ENCODE data around the gene BBIP1. TPM values are rescaled to one million over a fixed set of nuclear protein-coding genes. Genes with fewer than 3 reads are reported as not detected.
A peak's percentile ranks its signal among the peaks of the same experiment; 100 is the strongest.

BBIP1 gene
- total RNA-seq, 4 donors from 2014 or later, result 27.1 to 40.2 (median 28.7) TPM

- H3K4me3 ChIP-seq, result no peak overlapping the region
- ATAC-seq, result no peak
- no peak overlapping the region for H3K27ac ChIP-seq
- H3K4me1 ChIP-seq, result no peaks in the 10 kb centered on the region
- TF ChIP-seq POLR2AphosphoS5 (IDR thresholded peaks at IDR 0.05) (no peak), CTCF (IDR thresholded peaks at IDR 0.05) (no peak), POLR2A (IDR thresholded peaks at IDR 0.05) (no peak), EP300 (IDR thresholded peaks at IDR 0.05) (no peak)
- H3K36me3 ChIP-seq, result peaks cover 0 to 15% of the 10 kb centered on the region in 2 donors
- no peaks in the 10 kb centered on the region for H3K9me3 ChIP-seq
- no peaks in the 10 kb centered on the region for H3K27me3 ChIP-seq
- WGBS, 2 donors (ENCODE audit: low coverage in 1 of 2), result 48 to 66% methylated on average over 2 to 4 of the region's 4 CpGs
Measured at GRCh38 chr10:110910138-110910537, 8.8 kb downstream of the BBIP1 start.

GRCh38 chr10:110903280-110904278, 15.4 kb downstream of the BBIP1 start:
- peaks cover 0 to 17% (median 0%) of the 10 kb centered on the region in 3 donors for H3K4me1 ChIP-seq
- ATAC-seq, result no peak
- H3K27ac ChIP-seq, result no peak overlapping the region
- H3K4me3 ChIP-seq, result no peak overlapping the region
- peaks cover 0 to 41% of the 10 kb centered on the region in 2 donors for H3K36me3 ChIP-seq
- no peaks in the 10 kb centered on the region for H3K27me3 ChIP-seq
- TF ChIP-seq POLR2A (IDR thresholded peaks at IDR 0.05) (no peak), CTCF (IDR thresholded peaks at IDR 0.05) (no peak), POLR2AphosphoS5 (IDR thresholded peaks at IDR 0.05) (no peak), EP300 (IDR thresholded peaks at IDR 0.05) (no peak)
- 85 to 86% methylated on average over 3 of the region's 3 CpGs for WGBS, 2 donors (ENCODE audit: low coverage in 1 of 2)
- H3K9me3 ChIP-seq, result no peaks in the 10 kb centered on the region

- peak; percentile 84 for ATAC-seq
- WGBS, 2 donors (ENCODE audit: low coverage in 1 of 2), result 63 to 70% methylated on average over 7 of the region's 7 CpGs
- H3K27me3 ChIP-seq, result no peaks in the 10 kb centered on the region
- no peaks in the 10 kb centered on the region for H3K9me3 ChIP-seq
- H3K36me3 ChIP-seq, result peaks cover 0 to 54% of the 10 kb centered on the region in 2 donors
- no peak overlapping the region for H3K4me3 ChIP-seq
- H3K4me1 ChIP-seq, result peaks cover 0 to 19% (median 0%) of the 10 kb centered on the region in 3 donors
- peak overlapping the region in 2 of 4 donors; percentile 40 to 49 for H3K27ac ChIP-seq
- TF ChIP-seq CTCF (IDR thresholded peaks at IDR 0.05), result no peak
- no peak for TF ChIP-seq EP300 (IDR thresholded peaks at IDR 0.05)
- TF ChIP-seq POLR2A (IDR thresholded peaks at IDR 0.05), result no peak
- TF ChIP-seq POLR2AphosphoS5 (IDR thresholded peaks at IDR 0.05), result peak; percentile 76
Measured at GRCh38 chr10:110901954-110902819, 16.8 kb downstream of the BBIP1 start.

- Histone ChIP-seq H3K4me1 (peaks cover 0 to 31% (median 3%) of the 10 kb centered on the region in 3 donors), H3K36me3 (peaks cover 0 to 58% of the 10 kb centered on the region in 2 donors), H3K9me3 (no peaks in the 10 kb centered on the region), H3K4me3 (no peak overlapping the region), H3K27me3 (no peaks in the 10 kb centered on the region), H3K27ac (no peak overlapping the region)
- WGBS, 2 donors (ENCODE audit: low coverage in 1 of 2), result 96% methylated on average over 2 of the region's 2 CpGs; no CpG with 5 or more reads in 1 of the 2 donors
- no peak for ATAC-seq
- no peak for TF ChIP-seq CTCF (IDR thresholded peaks at IDR 0.05)
- TF ChIP-seq POLR2AphosphoS5 (IDR thresholded peaks at IDR 0.05), result no peak
- no peak for TF ChIP-seq POLR2A (IDR thresholded peaks at IDR 0.05)
- TF ChIP-seq EP300 (IDR thresholded peaks at IDR 0.05), result no peak
Measured at GRCh38 chr10:110900983-110901382, 18.0 kb downstream of the BBIP1 start.
